Choroid plexus epithelial cell (primary cell): Measurements from ENCODE around the gene SKIL.

Source experiments
- DNase-seq: peaks from one replicate; pipeline ENCODE4 v3.0.0-alpha.2; 2010; ENCODE audit warnings: low read depth
- H3K4me3 ChIP-seq: 2 replicates; pipeline ENCODE4 v1.5.1; 2011; ENCODE audit warnings: low read depth, mild to moderate bottlenecking, control low read depth, low read length, moderate library complexity
- TF ChIP-seq, protein P1 (sequence below): conservative IDR thresholded peaks from 2 replicates; pipeline ENCODE4 v1.5.1; 2011; ENCODE audit warnings: low read depth, mild to moderate bottlenecking, control low read depth, inconsistent platforms, low read length, moderate library complexity

The SKIL gene

DNA sequence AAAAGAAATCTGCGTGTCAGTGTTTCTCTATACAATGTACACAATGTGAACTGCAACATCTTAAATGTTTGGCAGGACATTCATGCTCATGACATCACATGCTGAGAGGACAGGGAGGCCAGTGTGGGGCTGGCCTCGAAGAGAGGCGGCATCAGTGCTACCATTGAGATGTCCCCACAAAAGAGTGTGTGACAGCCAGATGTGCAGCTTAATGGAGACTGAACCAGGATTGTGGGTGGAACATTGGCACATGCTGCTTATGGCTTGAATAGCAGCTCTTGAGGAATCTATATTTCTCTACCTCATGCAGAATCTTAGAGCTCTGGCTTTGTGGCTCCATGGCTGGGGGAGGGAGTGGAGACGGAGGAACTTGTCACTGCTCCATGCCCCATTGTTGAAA is 79.7 kb downstream of the SKIL start:
- H3K4me3 ChIP-seq: no peak overlapping the region
- DNase-seq: no peak
- TF ChIP-seq, protein P1, sequence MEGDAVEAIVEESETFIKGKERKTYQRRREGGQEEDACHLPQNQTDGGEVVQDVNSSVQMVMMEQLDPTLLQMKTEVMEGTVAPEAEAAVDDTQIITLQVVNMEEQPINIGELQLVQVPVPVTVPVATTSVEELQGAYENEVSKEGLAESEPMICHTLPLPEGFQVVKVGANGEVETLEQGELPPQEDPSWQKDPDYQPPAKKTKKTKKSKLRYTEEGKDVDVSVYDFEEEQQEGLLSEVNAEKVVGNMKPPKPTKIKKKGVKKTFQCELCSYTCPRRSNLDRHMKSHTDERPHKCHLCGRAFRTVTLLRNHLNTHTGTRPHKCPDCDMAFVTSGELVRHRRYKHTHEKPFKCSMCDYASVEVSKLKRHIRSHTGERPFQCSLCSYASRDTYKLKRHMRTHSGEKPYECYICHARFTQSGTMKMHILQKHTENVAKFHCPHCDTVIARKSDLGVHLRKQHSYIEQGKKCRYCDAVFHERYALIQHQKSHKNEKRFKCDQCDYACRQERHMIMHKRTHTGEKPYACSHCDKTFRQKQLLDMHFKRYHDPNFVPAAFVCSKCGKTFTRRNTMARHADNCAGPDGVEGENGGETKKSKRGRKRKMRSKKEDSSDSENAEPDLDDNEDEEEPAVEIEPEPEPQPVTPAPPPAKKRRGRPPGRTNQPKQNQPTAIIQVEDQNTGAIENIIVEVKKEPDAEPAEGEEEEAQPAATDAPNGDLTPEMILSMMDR: no peak

DNA sequence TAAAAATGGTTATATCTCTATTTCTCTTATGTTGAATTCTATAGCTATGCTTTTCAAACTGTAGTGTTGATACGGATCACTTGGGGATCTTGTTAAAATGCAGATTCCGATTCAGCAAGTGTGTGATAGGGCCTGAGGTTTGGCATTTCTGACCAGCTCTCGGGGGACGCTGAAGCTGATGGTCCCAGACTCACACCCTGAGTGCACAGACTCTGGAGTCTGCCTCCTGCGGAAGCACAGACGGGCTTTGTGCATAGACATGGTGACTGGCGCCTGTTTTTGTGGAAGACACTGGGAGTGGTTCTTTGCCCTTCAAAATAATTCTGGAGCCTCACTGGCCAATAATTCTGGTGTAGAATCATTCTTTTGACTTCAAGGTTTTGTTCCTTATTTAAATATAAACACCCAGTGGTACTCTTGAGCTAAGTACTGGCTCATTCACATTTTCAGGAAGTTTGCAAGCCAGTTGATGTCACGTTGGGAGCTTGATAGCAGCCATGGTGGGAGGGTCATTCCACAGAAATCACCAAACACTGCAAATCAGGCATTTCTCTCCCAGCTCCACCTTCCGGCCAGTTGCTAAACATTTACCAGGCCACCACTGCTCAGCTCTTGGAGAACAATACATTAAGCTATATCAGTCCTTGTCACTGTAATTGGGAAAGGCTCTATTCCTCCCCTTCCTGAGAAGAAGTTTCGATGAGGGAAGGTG is 80.3 kb downstream of the SKIL start:
- TF ChIP-seq, protein P1: no peak

DNA sequence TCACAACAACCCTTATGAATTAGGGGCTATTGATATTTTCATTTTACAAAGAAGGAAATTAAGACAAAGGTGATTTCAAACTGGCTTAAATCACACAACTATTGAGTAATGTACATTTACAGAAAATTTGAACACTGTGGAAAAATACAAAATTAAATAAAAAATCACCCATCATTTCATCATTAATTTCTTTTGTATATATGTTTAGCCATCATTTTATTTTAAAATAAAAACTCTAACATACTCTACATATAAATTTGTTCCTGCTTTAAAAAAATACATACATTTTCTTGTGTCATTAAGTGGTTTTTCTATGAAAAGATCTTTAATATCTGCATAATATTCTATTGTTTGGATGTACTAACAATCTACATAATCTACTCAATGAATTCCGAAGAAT is 81.3 kb downstream of the SKIL start:
- no peak overlapping the region for H3K4me3 ChIP-seq
- TF ChIP-seq, protein P1: no peak
- no peak for DNase-seq

More for the DNA sequence above, 80.3 kb downstream of the SKIL start:
- no peak overlapping the region for H3K4me3 ChIP-seq
- no peak for DNase-seq

DNA sequence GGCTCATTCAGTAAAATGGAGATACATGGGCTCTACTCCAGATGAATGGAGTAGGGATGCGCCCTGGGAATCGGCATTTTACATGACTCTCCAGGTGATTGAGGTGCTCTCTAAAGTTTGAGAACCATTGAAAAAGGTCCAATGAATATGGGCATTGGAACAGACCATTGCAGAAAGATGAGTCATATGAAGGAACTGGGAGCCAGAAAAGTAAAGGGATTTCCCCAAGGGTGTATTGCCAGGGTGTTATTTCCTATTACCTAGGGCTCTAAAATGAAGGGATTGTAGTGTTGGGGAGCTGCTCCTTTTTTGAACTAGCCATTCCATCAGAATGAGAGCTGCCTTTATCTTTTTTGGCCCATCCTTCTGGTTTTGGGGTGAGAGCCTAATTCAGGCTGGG is 82.8 kb downstream of the SKIL start:
- peak; percentile 58 for DNase-seq
- TF ChIP-seq, protein P1: no peak
- no peak overlapping the region for H3K4me3 ChIP-seq

DNA sequence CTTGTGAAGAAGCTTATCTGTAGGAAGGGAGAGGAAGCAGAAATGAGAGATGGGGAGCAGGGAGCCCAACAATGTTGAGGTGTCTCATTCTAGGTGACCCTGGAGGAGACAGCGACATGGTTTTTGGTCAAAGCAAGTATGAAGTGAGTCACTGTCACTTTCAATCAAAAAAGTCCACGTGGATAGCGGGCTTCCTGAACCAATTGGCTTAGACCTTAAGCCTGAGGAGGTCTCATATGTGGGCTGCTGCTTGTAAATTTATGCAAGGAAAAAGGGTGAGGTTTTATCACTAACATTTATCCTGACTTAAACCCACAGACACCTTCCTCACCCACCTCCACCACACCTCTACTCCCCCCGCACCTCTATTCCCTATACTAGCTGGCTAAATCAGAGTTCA is 83.9 kb downstream of the SKIL start:
- H3K4me3 ChIP-seq: no peak overlapping the region
- DNase-seq: no peak
- TF ChIP-seq, protein P1: no peak

DNA sequence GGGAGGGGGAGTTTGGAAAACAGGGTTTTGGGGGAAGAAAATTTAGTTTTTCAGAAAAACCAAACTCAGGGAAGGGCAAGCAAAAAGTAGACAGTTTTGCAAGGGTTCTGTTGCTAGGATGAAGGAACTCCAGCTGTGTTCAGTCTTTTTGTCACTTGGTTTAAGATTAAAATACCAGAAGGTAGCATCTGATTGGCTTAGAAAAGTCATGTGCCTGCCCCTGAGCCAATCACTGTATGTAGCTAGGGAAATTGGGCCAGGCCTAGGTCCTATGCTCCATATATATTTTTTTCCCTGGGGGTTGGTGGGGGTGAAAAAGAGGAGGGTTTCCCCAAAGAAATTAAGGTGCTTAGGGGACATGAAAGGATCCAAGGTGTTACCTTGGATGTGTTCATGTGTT is 85.4 kb downstream of the SKIL start:
- TF ChIP-seq, protein P1: no peak
- no peak for DNase-seq
- no peak overlapping the region for H3K4me3 ChIP-seq

DNA sequence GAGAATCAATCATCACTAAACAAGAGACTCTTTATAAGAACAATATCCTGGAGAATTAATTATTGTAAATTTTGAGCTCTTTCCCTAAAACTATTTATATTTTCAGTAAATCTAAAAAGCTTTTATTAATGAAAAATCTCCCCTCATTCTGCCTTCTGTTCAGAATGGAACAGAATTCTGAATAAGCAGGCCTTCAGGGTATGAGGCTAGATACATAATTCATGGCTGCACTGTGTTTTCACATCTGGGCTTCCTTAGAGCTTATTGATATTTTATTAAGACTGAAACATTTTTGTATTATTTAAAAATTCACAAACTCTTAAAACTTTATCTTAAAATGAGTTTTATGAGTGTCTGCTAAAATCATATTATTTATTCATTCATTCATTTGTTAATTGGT is 85.9 kb downstream of the SKIL start:
- no peak for DNase-seq
- H3K4me3 ChIP-seq: no peak overlapping the region
- TF ChIP-seq, protein P1: no peak
